GM23248 (cell line): ENCODE results near the gene UBAC1.

Experiments used
- EZH2 ChIP-seq: fragments of 200-600 bp; sonication (generic); IDR thresholded peaks from 2 replicates; pipeline ENCODE4 v1.6.1; 2018; ENCODE audit warnings: antibody characterized with exemption, mild to moderate bottlenecking; ENCODE audit not compliant: insufficient read depth, poor library complexity, severe bottlenecking
- EZH2phosphoT487 ChIP-seq: fragments of 200-600 bp; sonication (generic); IDR thresholded peaks from 2 replicates; pipeline ENCODE4 v1.6.1; 2018; ENCODE audit warnings: antibody characterized with exemption, moderate library complexity, mild to moderate bottlenecking, low read depth; ENCODE audit not compliant: insufficient read depth

- TF ChIP-seq EZH2: no peak
- no peak for TF ChIP-seq EZH2phosphoT487
These were observed 51.0 kb downstream of the UBAC1 start for GRCh38 chr9:135910216-135910615.
